ENCODE measurements around the gene PHF21B.

DNA sequence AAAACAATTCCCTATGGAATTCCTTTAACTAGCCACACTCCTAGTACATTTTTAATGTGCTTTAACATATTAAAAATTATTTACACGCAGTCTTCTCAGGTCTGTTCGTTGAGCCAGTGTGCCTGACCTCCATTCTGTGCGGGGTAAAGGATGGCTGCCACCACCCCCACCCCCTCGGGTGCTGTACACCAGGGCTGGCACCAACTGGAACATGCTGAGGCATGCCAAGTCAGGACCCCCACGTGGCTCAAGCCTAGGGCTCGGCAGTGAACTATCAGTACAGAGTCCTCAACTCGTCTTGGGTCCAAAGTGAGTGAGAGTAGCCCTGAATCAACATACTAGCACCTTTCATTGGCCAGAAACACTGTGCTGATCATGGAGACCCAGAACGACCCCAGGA is 32.5 kb upstream of the PHF21B start:
- no peak for TF ChIP-seq EZH2 (IDR thresholded peaks at IDR 0.05)
- no peak for TF ChIP-seq POLR2AphosphoS5 (IDR thresholded peaks at IDR 0.05; ENCODE audit: borderline replicate concordance, low read depth, low read length)
